HepG2 (cell line): ENCODE results near the gene CAPRIN1. TPM values are rescaled to one million over a fixed set of nuclear protein-coding genes. Genes with fewer than 3 reads are reported as not detected.

Experiments
- ELF1 ChIP-seq: sonication (generic); formaldehyde crosslinking; IDR thresholded peaks from 2 replicates; pipeline ENCODE4 v1.4.0; 2020; ENCODE audit warnings: missing genetic modification reagents
- HNF4G ChIP-seq, 2 experiments: sonication (generic) in 1 of 2; formaldehyde crosslinking in 1 of 2; IDR thresholded peaks; 2 replicates each; pipeline versions ENCODE4 v1.4.0 to v1.6.1; 2011 to 2020; ENCODE audit warnings: borderline replicate concordance in 2 of 2, low read depth in 2 of 2, mild to moderate bottlenecking in 2 of 2, low read length in 1 of 2, missing genetic modification reagents in 1 of 2, moderate library complexity in 1 of 2
- MXI1 ChIP-seq: IDR thresholded peaks from 3 replicates; pipeline ENCODE4 v1.6.1; 2012; ENCODE audit warnings: low read depth, low read length, inconsistent platforms, borderline replicate concordance
- NFE2L2 ChIP-seq: fragments of 150-350 bp; IDR thresholded peaks from 2 replicates; pipeline ENCODE4 v1.6.1; 2014; ENCODE audit warnings: low read length
- SRSF1 ChIP-seq: fragments of 200-400 bp; formaldehyde crosslinking; optimal IDR thresholded peaks from 2 replicates; pipeline ENCODE3; 2017; ENCODE audit warnings: mild to moderate bottlenecking, low read depth, low read length, moderate library complexity
- TBL1XR1 ChIP-seq: fragments of 150-350 bp; IDR thresholded peaks from 2 replicates; pipeline ENCODE4 v1.6.1; 2014; ENCODE audit warnings: borderline replicate concordance, low read length; ENCODE audit not compliant: partially characterized antibody
- TIGD3 ChIP-seq: sonication (generic); formaldehyde crosslinking; IDR thresholded peaks from 2 replicates; pipeline ENCODE4 v1.5.1; 2020; ENCODE audit warnings: mild to moderate bottlenecking, missing genetic modification reagents, borderline replicate concordance
- ZBTB42 ChIP-seq: sonication (generic); formaldehyde crosslinking; IDR thresholded peaks from 2 replicates; pipeline ENCODE4 v1.5.0; 2020; ENCODE audit warnings: mild to moderate bottlenecking, missing genetic modification reagents
- ZNF138 ChIP-seq: sonication (generic); formaldehyde crosslinking; IDR thresholded peaks from 2 replicates; pipeline ENCODE4 v1.5.0; 2020; ENCODE audit warnings: mild to moderate bottlenecking, low read depth, missing genetic modification reagents
- ZNF263 ChIP-seq: sonication (generic); formaldehyde crosslinking; IDR thresholded peaks from 2 replicates; pipeline ENCODE4 v1.4.0; 2020; ENCODE audit warnings: missing genetic modification reagents
- ZNF460 ChIP-seq: sonication (generic); formaldehyde crosslinking; IDR thresholded peaks from 2 replicates; pipeline ENCODE4 v1.5.1; 2020; ENCODE audit warnings: missing genetic modification reagents, mild to moderate bottlenecking, borderline replicate concordance
- polyA plus RNA-seq, 8 experiments: library from polyadenylated mRNA; depleted of rRNA in 3 of 8; stranded (reverse) in 7 of 8; unstranded in 1 of 8; fragments of >200 nt; fragmentation: Illumina TruSeq in 4 of 8; extraction: Trizol in 4 of 8; gene quantifications; 2 replicates each; pipeline versions ENCODE4 v1.2.1 to v1.2.3, GENCODE V29; 2011 to 2016; ENCODE audit warnings: low read depth in 4 of 8, missing spikeins in 1 of 8, mixed read lengths in 1 of 8; ENCODE audit not compliant: insufficient read depth in 1 of 8
- total RNA-seq, 5 experiments: library from RNA; depleted of rRNA; stranded (reverse); fragments of >200 nt; fragmentation: Illumina TruSeq; extraction: Trizol; gene quantifications; 2 replicates each; pipeline ENCODE4 v1.2.3, GENCODE V29; 2016; ENCODE audit warnings: low read depth in 1 of 5
- TF ChIP-seq, protein P1 (sequence below), 2 experiments: sonication (generic) in 1 of 2; formaldehyde crosslinking in 1 of 2; IDR thresholded peaks; 2 replicates each; pipeline versions ENCODE4 v1.6.1 to v1.9.0; 2014 to 2022; ENCODE audit warnings: antibody characterized with exemption in 1 of 2, borderline replicate concordance in 1 of 2, inconsistent platforms in 1 of 2, low read depth in 1 of 2, missing genetic modification reagents in 1 of 2
- TF ChIP-seq, protein P2 (sequence below): IDR thresholded peaks from 2 replicates; pipeline ENCODE4 v1.4.0; 2020; ENCODE audit warnings: mild to moderate bottlenecking, missing genetic modification reagents
- TF ChIP-seq, protein P3 (sequence below): sonication (generic); formaldehyde crosslinking; conservative IDR thresholded peaks from 2 replicates; pipeline ENCODE4 v1.8.0; 2022; ENCODE audit warnings: low read depth, missing genetic modification reagents

Gene CAPRIN1
- total and polyA plus RNA-seq, 2 of the 13 experiments (the other 11 are each of a cell fraction or from before 2014, with no cell fraction given): 114 to 162 TPM

DNA sequence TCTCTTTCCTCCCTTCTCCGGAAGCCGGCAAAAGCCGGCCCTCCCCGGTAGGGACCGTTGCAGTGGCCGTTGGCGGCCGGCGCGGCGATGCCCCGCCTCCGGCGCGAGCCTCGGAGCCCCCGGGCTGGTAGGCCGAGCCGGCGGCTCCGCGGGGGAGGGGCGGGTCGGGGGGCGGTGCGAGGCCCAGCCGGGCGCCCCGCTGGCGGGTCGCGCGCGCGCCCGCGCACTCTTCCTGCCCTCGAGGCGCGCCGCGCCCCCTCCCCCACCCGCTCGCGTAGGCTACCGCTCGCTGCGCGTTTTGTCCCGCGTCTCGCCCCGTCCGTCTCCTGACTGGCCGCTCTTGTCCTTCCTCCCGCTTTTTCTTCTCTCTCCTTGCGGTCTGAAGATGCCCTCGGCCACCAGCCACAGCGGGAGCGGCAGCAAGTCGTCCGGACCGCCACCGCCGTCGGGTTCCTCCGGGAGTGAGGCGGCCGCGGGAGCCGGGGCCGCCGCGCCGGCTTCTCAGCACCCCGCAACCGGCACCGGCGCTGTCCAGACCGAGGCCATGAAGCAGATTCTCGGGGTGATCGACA lies 591 bp downstream of the CAPRIN1 start (continued):
- TF ChIP-seq, protein P1, sequence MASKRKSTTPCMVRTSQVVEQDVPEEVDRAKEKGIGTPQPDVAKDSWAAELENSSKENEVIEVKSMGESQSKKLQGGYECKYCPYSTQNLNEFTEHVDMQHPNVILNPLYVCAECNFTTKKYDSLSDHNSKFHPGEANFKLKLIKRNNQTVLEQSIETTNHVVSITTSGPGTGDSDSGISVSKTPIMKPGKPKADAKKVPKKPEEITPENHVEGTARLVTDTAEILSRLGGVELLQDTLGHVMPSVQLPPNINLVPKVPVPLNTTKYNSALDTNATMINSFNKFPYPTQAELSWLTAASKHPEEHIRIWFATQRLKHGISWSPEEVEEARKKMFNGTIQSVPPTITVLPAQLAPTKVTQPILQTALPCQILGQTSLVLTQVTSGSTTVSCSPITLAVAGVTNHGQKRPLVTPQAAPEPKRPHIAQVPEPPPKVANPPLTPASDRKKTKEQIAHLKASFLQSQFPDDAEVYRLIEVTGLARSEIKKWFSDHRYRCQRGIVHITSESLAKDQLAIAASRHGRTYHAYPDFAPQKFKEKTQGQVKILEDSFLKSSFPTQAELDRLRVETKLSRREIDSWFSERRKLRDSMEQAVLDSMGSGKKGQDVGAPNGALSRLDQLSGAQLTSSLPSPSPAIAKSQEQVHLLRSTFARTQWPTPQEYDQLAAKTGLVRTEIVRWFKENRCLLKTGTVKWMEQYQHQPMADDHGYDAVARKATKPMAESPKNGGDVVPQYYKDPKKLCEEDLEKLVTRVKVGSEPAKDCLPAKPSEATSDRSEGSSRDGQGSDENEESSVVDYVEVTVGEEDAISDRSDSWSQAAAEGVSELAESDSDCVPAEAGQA (IDR thresholded peaks at IDR 0.05; ENCODE audit: low read depth): peak; percentile 45; the same call in 1 of the 2 replicates
- TF ChIP-seq, protein P1 (CRISPR knock-in tag; IDR thresholded peaks at IDR 0.05; ENCODE audit: borderline replicate concordance): no peak
- 0 out of 2 replicates have a peak, but pooled peaks have one; percentile 30 for TF ChIP-seq ZNF138 (CRISPR knock-in tag)
- no peak for TF ChIP-seq SRSF1
- TF ChIP-seq NFE2L2: no peak
- TF ChIP-seq ZNF263: no peak
- no peak; the same call in 1 of the 2 replicates for TF ChIP-seq HNF4G (IDR thresholded peaks at IDR 0.05; ENCODE audit: borderline replicate concordance, low read depth, low read length)
- no peak for TF ChIP-seq HNF4G (CRISPR knock-in tag; IDR thresholded peaks at IDR 0.05; ENCODE audit: borderline replicate concordance, low read depth)
- TF ChIP-seq ELF1 (CRISPR knock-in tag): no peak
- no peak for TF ChIP-seq TIGD3 (CRISPR knock-in tag)
- TF ChIP-seq, protein P2, sequence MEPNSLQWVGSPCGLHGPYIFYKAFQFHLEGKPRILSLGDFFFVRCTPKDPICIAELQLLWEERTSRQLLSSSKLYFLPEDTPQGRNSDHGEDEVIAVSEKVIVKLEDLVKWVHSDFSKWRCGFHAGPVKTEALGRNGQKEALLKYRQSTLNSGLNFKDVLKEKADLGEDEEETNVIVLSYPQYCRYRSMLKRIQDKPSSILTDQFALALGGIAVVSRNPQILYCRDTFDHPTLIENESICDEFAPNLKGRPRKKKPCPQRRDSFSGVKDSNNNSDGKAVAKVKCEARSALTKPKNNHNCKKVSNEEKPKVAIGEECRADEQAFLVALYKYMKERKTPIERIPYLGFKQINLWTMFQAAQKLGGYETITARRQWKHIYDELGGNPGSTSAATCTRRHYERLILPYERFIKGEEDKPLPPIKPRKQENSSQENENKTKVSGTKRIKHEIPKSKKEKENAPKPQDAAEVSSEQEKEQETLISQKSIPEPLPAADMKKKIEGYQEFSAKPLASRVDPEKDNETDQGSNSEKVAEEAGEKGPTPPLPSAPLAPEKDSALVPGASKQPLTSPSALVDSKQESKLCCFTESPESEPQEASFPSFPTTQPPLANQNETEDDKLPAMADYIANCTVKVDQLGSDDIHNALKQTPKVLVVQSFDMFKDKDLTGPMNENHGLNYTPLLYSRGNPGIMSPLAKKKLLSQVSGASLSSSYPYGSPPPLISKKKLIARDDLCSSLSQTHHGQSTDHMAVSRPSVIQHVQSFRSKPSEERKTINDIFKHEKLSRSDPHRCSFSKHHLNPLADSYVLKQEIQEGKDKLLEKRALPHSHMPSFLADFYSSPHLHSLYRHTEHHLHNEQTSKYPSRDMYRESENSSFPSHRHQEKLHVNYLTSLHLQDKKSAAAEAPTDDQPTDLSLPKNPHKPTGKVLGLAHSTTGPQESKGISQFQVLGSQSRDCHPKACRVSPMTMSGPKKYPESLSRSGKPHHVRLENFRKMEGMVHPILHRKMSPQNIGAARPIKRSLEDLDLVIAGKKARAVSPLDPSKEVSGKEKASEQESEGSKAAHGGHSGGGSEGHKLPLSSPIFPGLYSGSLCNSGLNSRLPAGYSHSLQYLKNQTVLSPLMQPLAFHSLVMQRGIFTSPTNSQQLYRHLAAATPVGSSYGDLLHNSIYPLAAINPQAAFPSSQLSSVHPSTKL (CRISPR knock-in tag): 0 out of 2 replicates have a peak, but pooled peaks have one; percentile 22
- TF ChIP-seq ZBTB42 (CRISPR knock-in tag): no peak
- no peak for TF ChIP-seq ZNF460
- peak; percentile 16 for TF ChIP-seq TBL1XR1
- TF ChIP-seq, protein P3, sequence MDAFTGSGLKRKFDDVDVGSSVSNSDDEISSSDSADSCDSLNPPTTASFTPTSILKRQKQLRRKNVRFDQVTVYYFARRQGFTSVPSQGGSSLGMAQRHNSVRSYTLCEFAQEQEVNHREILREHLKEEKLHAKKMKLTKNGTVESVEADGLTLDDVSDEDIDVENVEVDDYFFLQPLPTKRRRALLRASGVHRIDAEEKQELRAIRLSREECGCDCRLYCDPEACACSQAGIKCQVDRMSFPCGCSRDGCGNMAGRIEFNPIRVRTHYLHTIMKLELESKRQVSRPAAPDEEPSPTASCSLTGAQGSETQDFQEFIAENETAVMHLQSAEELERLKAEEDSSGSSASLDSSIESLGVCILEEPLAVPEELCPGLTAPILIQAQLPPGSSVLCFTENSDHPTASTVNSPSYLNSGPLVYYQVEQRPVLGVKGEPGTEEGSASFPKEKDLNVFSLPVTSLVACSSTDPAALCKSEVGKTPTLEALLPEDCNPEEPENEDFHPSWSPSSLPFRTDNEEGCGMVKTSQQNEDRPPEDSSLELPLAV (CRISPR knock-in tag): peak; percentile 15; the same call in 1 of the 2 replicates
- TF ChIP-seq MXI1: peak; percentile 68; the same call in 1 of the 3 replicates
